GM12878 (cell line): Measurements from ENCODE around the gene HBA1. TPM values are rescaled to one million over a fixed set of nuclear protein-coding genes. Genes with fewer than 3 reads are reported as not detected.

Experiments
- ATAC-seq: fragments of 200-7000 bp; cut with Tn5 transposase; 3 replicates; pipeline ENCODE4 v1.9.1; 2020; ENCODE audit warnings: mild to moderate bottlenecking, moderate library complexity
- BruUV-seq: library from RNA; stranded (reverse); fragments of 400-500 nt; replicated peaks from 2 replicates; lab custom pipeline; 2021; lab: Mats Ljungman, UMichigan
- CTCF ChIA-PET: fragments of 300-600 bp; sonication (Branson Sonifier 250); formaldehyde crosslinking; extraction: SDS; loops from one replicate; lab custom pipeline; 2021; ENCODE audit warnings: inconsistent platforms; lab: Yijun Ruan, JAX
- POLR2A ChIA-PET: fragments of 350-600 bp; formaldehyde crosslinking; extraction: SDS; loops from one replicate; lab custom pipeline; 2021; ENCODE audit warnings: inconsistent platforms; lab: Charles Lee
- RAD21 ChIA-PET: fragments of 300-600 bp; sonication (Branson Sonifier 250); formaldehyde crosslinking; loops from one replicate; lab custom pipeline; 2023; ENCODE audit warnings: antibody characterized with exemption; ENCODE audit not compliant: unreplicated experiment; lab: Charles Lee
- SMC1A ChIA-PET: fragments of 300-600 bp; sonication (Branson Sonifier 250); formaldehyde crosslinking; loops from one replicate; lab custom pipeline; 2023; ENCODE audit not compliant: unreplicated experiment, uncharacterized antibody; lab: Charles Lee
- DNase-seq: peaks from one replicate; pipeline ENCODE4 v3.0.0-alpha.2; 2011; ENCODE audit warnings: low read depth, low spot score
- FAIRE-seq: peaks from 3 replicates; lab custom pipeline; 2011; peaks lifted over from hg19 to GRCh38; lab: Jason Lieb, UNC
- H2AFZ ChIP-seq: 2 replicates; pipeline ENCODE4 v1.6.0; 2011; ENCODE audit warnings: low read depth, low read length, control low read depth; ENCODE audit not compliant: control insufficient read depth
- H3K27ac ChIP-seq: 2 replicates; pipeline ENCODE4 v1.5.1; 2011; ENCODE audit warnings: control low read depth; ENCODE audit not compliant: control insufficient read depth, insufficient read depth
- H3K27me3 ChIP-seq, 2 experiments: replicated peaks in 1 of 2; 2 replicates each; pipeline versions ENCODE4 v1.6.0 to v1.6.1; 2011; ENCODE audit warnings: low read length in 1 of 2; ENCODE audit not compliant: control insufficient read depth in 2 of 2, insufficient read depth in 2 of 2
- H3K36me3 ChIP-seq, 2 experiments: 2 replicates each; pipeline ENCODE4 v1.5.1; 2011; ENCODE audit warnings: low read length in 1 of 2; ENCODE audit not compliant: control insufficient read depth in 2 of 2, insufficient read depth in 2 of 2
- H3K4me1 ChIP-seq: 2 replicates; pipeline ENCODE4 v1.6.1; 2011; ENCODE audit warnings: mild to moderate bottlenecking, low read length, moderate library complexity, mixed read lengths; ENCODE audit not compliant: control insufficient read depth, insufficient read depth
- H3K4me2 ChIP-seq: 2 replicates; pipeline ENCODE4 v1.6.0; 2011; ENCODE audit warnings: control low read depth; ENCODE audit not compliant: control insufficient read depth, insufficient read depth
- H3K4me3 ChIP-seq: fragments of 200-600 bp; sonication (generic); 2 replicates; pipeline ENCODE4 v1.5.1; 2016
- H3K79me2 ChIP-seq: 2 replicates; pipeline ENCODE4 v1.6.0; 2011; ENCODE audit warnings: low read length; ENCODE audit not compliant: control insufficient read depth, insufficient read depth
- H3K9ac ChIP-seq: 2 replicates; pipeline ENCODE4 v1.8.0; 2011; ENCODE audit warnings: low read length, control low read depth, mixed read lengths; ENCODE audit not compliant: control insufficient read depth, insufficient read depth
- H3K9me3 ChIP-seq: replicated peaks from 3 replicates; pipeline ENCODE4 v1.5.1; 2011; ENCODE audit warnings: mild to moderate bottlenecking, low read length; ENCODE audit not compliant: control insufficient read depth, insufficient read depth
- H4K20me1 ChIP-seq: 2 replicates; pipeline ENCODE4 v1.6.0; 2011; ENCODE audit not compliant: control insufficient read depth, insufficient read depth
- ASH2L ChIP-seq: fragments of 300-600, 200-600 bp; sonication (generic); IDR thresholded peaks from 2 replicates; pipeline ENCODE4 v1.6.1; 2017; ENCODE audit warnings: low read depth, mild to moderate bottlenecking, borderline replicate concordance
- CEBPB ChIP-seq, 2 experiments: fragments of 150-350 bp in 1 of 2; IDR thresholded peaks; 2 replicates each; pipeline ENCODE4 v1.6.1; 2012 to 2014; ENCODE audit warnings: low read depth in 2 of 2, low read length in 2 of 2, borderline replicate concordance in 1 of 2, inconsistent platforms in 1 of 2
- EP300 ChIP-seq, 2 experiments: fragments of 150-350 bp in 1 of 2; IDR thresholded peaks; 2 replicates each; pipeline ENCODE4 v1.6.1; 2011 to 2012; ENCODE audit warnings: low read depth in 2 of 2, low read length in 2 of 2, borderline replicate concordance in 1 of 2, improper control_type of control experiment in 1 of 2, inconsistent platforms in 1 of 2; ENCODE audit not compliant: control insufficient read depth in 1 of 2
- MAX ChIP-seq: IDR thresholded peaks from 2 replicates; pipeline ENCODE4 v1.6.1; 2012; ENCODE audit warnings: low read depth, low read length, improper control_type of control experiment
- NBN ChIP-seq: fragments of 450-650 bp; IDR thresholded peaks from 2 replicates; pipeline ENCODE4 v1.6.1; 2016
- SP1 ChIP-seq: IDR thresholded peaks from one replicate; pipeline ENCODE4 v1.6.1; 2011; ENCODE audit warnings: low read depth, low read length
- SUZ12 ChIP-seq: fragments of 200-600 bp; sonication (generic); IDR thresholded peaks from one replicate; pipeline ENCODE4 v1.6.1; 2018; ENCODE audit warnings: antibody characterized with exemption, mild to moderate bottlenecking; ENCODE audit not compliant: unreplicated experiment
- ZNF207 ChIP-seq: fragments of 450-650 bp; IDR thresholded peaks from 2 replicates; pipeline ENCODE4 v1.6.1; 2014; ENCODE audit warnings: antibody characterized with exemption, mild to moderate bottlenecking, borderline replicate concordance
- ZNF274 ChIP-seq: IDR thresholded peaks from one replicate; pipeline ENCODE4 v1.8.0; 2011; ENCODE audit not compliant: insufficient read length, insufficient read depth
- WGBS: methylation state at CpG from one replicate; pipeline ENCODE4 v1.1.6; 2016; ENCODE audit warnings: low lambda C conversion rate; ENCODE audit not compliant: insufficient replicate concordance, insufficient coverage; ENCODE audit errors: missing lambda C conversion rate; 5-methylcytosine and 5-hydroxymethylcytosine counted together
- in situ Hi-C: fragments of 300-500 bp; cut with MboI; formaldehyde crosslinking; loops from 9 replicates; pipeline ENCODE4 v1.14.3; 2018; ENCODE audit warnings: mixed read lengths
- intact Hi-C: fragments of 100-400 bp; cut with micrococcal nuclease; formaldehyde crosslinking; loops from one replicate; pipeline ENCODE4 v1.14.2; 2022; ENCODE audit not compliant: unreplicated experiment
- polyA plus RNA-seq, 11 experiments: library from polyadenylated mRNA; depleted of rRNA in 4 of 11; unstranded in 6 of 11; stranded (reverse) in 5 of 11; fragments of >200 nt; fragmentation: Nextera tagmentation in 4 of 11; fragmentation: Illumina TruSeq in 1 of 11; extraction: Ambion mirVana in 4 of 11; extraction: Trizol in 1 of 11; gene quantifications; 1 replicate in 1 of 11; 2 replicates in 10 of 11; pipeline versions ENCODE4 v1.2.1 to v1.2.3, GENCODE V29; 2011 to 2016; ENCODE audit warnings: inconsistent platforms in 2 of 11, missing spikeins in 2 of 11, low read depth in 1 of 11
- total RNA-seq, 4 experiments: library from RNA; depleted of rRNA in 3 of 4; stranded (reverse); fragments of >200 nt in 3 of 4; fragmentation: Illumina TruSeq in 1 of 4; extraction: Trizol in 1 of 4; gene quantifications; 2 replicates each; pipeline versions ENCODE4 v1.2.1 to v1.2.3, GENCODE V29; 2013 to 2021
- TF ChIP-seq, protein P1 (sequence below): fragments of 450-650 bp; conservative IDR thresholded peaks from 2 replicates; pipeline ENCODE4 v1.6.1; 2017; ENCODE audit warnings: mild to moderate bottlenecking, moderate library complexity

The HBA1 gene
- total and polyA plus RNA-seq, 10 of the 15 experiments (the other 5 are each of a cell fraction or from before 2014, with no cell fraction given) = 0.28 to 3.5 (median 0.83) TPM; not detected in 5

- H3K36me3 ChIP-seq = no peaks in the 10 kb centered on the region
- ChIA-PET RAD21 (no interaction called here), SMC1A (no interaction called here), CTCF (interaction anchor here (0.9 to 1.3 kb wide), 2 partner anchors 18 to 36 kb away, joined by 3 to 4 read pairs; no protein-coding TSS in a partner anchor), POLR2A (interaction anchor here (0.6 kb wide), 1 partner anchor 15 kb away, joined by 3 read pairs; no protein-coding TSS in a partner anchor)
- no peak overlapping the region for H3K4me2 ChIP-seq
- H3K79me2 ChIP-seq = no peaks in the 10 kb centered on the region
- H3K4me3 ChIP-seq = no peak overlapping the region
- no peaks in the 10 kb centered on the region for H4K20me1 ChIP-seq
- no peaks in the 10 kb centered on the region for H3K27me3 ChIP-seq
- H2AFZ ChIP-seq = no peak overlapping the region
- BruUV-seq = no TSS peak
- DNase-seq = no peak
- H3K27ac ChIP-seq = no peak overlapping the region
- 20% methylated on average over 6 of the region's 6 CpGs for WGBS
- no peaks in the 10 kb centered on the region for H3K9me3 ChIP-seq
- in situ Hi-C loops = no loop called here
- intact Hi-C loops = no loop called here
- no peak for FAIRE-seq
- no peaks in the 10 kb centered on the region for H3K4me1 ChIP-seq
- no peak overlapping the region for H3K9ac ChIP-seq
- no peak for TF ChIP-seq MAX
- TF ChIP-seq ZNF274 = no peak
- no peak for TF ChIP-seq NBN
- TF ChIP-seq ASH2L = no peak
- no peak for TF ChIP-seq EP300 (IDR thresholded peaks at IDR 0.05; ENCODE audit: borderline replicate concordance in 1 of 2, control insufficient read depth in 1 of 2, low read depth in 2 of 2, low read length in 2 of 2)
- TF ChIP-seq SP1 = no peak
- no peak for ATAC-seq
Observed at GRCh38 chr16:143456-143855, 33.0 kb upstream of the HBA1 start.

DNA sequence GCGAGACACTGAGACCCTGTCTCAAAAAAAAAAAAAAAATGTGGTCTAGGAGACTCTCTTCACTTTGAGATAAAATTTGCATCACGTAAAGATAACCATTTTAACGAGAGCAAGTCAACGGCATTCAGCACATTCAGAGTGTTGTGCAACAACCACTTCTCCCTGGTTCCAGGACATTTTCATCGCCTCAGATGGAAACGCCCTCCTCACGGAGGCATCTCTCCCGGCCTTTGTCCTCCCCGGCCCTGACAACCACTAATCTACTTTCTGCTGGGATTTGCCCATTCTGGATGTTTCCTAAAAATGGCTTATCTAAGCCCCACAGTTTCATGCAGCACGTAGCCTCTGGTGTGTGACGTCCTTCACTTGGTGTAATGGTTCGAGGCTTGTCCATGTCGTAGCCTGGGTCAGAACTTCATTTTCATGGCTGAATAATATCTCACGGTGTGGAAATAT is 31.7 kb upstream of the HBA1 start:
- intact Hi-C loops = no loop called here
- H3K27me3 ChIP-seq = no peaks in the 10 kb centered on the region
- H2AFZ ChIP-seq = no peak overlapping the region; the same call in 1 of the 2 replicates
- POLR2A ChIA-PET = interaction anchor here (0.6 kb wide), 1 partner anchor 1222 kb away, joined by 3 read pairs; no protein-coding TSS in a partner anchor
- TF ChIP-seq, protein P1, sequence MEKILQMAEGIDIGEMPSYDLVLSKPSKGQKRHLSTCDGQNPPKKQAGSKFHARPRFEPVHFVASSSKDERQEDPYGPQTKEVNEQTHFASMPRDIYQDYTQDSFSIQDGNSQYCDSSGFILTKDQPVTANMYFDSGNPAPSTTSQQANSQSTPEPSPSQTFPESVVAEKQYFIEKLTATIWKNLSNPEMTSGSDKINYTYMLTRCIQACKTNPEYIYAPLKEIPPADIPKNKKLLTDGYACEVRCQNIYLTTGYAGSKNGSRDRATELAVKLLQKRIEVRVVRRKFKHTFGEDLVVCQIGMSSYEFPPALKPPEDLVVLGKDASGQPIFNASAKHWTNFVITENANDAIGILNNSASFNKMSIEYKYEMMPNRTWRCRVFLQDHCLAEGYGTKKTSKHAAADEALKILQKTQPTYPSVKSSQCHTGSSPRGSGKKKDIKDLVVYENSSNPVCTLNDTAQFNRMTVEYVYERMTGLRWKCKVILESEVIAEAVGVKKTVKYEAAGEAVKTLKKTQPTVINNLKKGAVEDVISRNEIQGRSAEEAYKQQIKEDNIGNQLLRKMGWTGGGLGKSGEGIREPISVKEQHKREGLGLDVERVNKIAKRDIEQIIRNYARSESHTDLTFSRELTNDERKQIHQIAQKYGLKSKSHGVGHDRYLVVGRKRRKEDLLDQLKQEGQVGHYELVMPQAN = no peak
- no peak for TF ChIP-seq SUZ12
- TF ChIP-seq ZNF207 = no peak
- no peak for TF ChIP-seq CEBPB (IDR thresholded peaks at IDR 0.05; ENCODE audit: borderline replicate concordance in 1 of 2, low read depth in 2 of 2, low read length in 2 of 2)
- no TSS peak for BruUV-seq
- H3K27ac ChIP-seq = no peak overlapping the region
- SMC1A ChIA-PET = no interaction called here
- in situ Hi-C loops = no loop called here
- ATAC-seq = no peak
- H3K36me3 ChIP-seq = no peaks in the 10 kb centered on the region
- CTCF ChIA-PET = no interaction called here
- H3K4me1 ChIP-seq = no peaks in the 10 kb centered on the region
- no peak for DNase-seq
- H3K4me3 ChIP-seq = no peak overlapping the region
- no peak overlapping the region for H3K4me2 ChIP-seq
- no peaks in the 10 kb centered on the region for H4K20me1 ChIP-seq
- no peaks in the 10 kb centered on the region for H3K9me3 ChIP-seq
- H3K79me2 ChIP-seq = no peaks in the 10 kb centered on the region
- no peak overlapping the region for H3K9ac ChIP-seq
- WGBS = 62% methylated on average over 14 of the region's 14 CpGs
- RAD21 ChIA-PET = no interaction called here
- FAIRE-seq = no peak
